Cardiac fibroblast (primary cell): Measurements from ENCODE around the gene UCN2.

ENCODE experiments used
- DNase-seq, 2 donors: peaks; one replicate each; pipeline versions ENCODE4 v3.0.0 to v3.0.0-alpha.2; 2010; ENCODE audit warnings: low read depth in 2 of 2
- H3K4me3 ChIP-seq, 2 donors: replicated peaks in 1 of 2; 1 replicate in 1 of 2; 2 replicates in 1 of 2; pipeline ENCODE4 v1.5.1; 2011; ENCODE audit warnings: low read depth in 2 of 2, low read length in 2 of 2, mild to moderate bottlenecking in 2 of 2, moderate library complexity in 1 of 2
- CTCF ChIP-seq: IDR thresholded peaks from one replicate; pipeline ENCODE4 v1.5.1; 2011; ENCODE audit warnings: low read depth, mild to moderate bottlenecking, low read length, inconsistent platforms

Gene UCN2

GRCh38 chr3:48568476-48568875, 4.9 kb upstream of the UCN2 start:
- no peak for DNase-seq
- no peak for TF ChIP-seq CTCF
- no peak overlapping the region for H3K4me3 ChIP-seq

DNA sequence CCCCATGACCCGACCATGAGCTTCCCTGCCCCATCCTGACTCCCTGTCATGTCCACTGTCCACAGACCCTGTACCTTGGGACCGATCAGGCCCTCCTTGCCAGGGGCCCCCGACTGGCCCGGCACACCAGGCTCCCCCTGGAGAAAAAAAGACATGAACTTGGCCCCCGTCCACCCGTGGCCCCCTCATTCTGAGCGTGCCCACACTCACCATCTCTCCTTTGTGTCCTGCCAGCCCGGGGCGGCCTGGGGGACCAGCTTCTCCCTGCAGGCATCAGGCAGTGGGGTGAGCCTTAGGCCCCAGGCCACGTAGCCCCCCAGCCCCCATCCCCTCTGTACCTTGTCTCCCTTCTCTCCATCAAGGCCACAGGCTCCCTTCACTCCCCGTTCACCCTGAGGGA, 3.9 kb upstream of the UCN2 start:
- no peak for DNase-seq
- H3K4me3 ChIP-seq: no peak overlapping the region
- TF ChIP-seq CTCF: no peak

DNA sequence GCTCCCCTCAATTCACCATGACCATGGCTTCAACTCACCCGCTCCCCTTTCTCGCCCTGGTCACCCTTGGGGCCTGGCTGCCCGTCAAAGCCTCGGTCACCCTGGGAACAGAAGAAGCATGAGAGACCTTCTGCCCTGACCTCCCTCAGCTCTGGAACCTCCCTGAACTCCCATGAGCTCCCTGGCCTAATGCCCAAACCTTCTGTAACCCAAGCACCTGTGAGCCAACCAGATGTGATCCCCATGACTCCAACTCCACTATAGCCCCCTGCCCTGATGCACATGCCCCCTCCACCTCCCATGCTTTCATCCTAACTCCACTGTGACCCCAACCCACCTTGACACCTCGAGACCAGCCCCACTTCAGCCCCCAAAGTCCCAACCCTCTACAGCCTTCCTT, 3.5 kb upstream of the UCN2 start:
- no peak for TF ChIP-seq CTCF
- H3K4me3 ChIP-seq: no peak overlapping the region
- peak in 1 of 2 donors; percentile 23 for DNase-seq

GRCh38 chr3:48566401-48566760, 2.8 kb upstream of the UCN2 start:
- no peak for DNase-seq
- no peak overlapping the region for H3K4me3 ChIP-seq
- no peak for TF ChIP-seq CTCF

DNA sequence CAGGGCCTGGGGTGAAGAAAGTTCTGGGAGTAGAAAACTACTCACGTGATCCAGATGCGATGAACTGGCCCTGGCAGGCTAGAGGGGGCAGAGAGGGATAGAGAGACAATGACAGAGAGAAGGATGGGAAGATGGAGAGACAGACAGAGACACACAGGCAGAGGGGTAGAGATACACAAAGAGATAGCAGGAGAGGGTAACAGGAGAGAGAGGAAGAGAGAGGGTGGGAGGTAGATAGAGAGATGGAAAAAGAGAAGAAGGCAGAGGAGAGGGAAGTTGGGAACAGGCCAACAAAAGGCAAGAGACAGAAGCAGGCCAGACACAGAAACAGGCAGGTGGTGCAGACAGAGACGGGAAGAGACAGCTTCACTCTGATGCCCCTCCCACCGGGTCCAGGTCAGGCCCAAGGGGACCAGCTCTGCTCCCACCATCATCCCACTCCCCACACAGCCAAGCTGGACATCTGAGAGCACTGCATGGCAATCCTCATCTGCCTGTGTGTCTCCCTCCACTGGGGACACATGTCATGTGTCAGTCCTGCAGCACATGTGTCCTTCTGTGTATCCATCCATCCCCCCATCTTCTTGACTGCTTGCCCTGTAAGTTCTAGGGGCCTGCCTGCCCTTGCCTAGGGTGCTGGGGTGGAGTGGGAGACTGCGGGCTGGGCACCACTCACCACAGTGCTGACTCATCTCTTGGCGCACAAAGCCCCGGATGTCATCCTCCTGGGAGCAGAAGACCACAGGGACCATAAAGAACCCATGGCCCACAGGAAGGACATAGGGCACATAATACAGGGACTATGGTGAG, 2.2 kb upstream of the UCN2 start:
- peak; percentile 62 to 82 for DNase-seq
- H3K4me3 ChIP-seq: no peak overlapping the region
- no peak for TF ChIP-seq CTCF

DNA sequence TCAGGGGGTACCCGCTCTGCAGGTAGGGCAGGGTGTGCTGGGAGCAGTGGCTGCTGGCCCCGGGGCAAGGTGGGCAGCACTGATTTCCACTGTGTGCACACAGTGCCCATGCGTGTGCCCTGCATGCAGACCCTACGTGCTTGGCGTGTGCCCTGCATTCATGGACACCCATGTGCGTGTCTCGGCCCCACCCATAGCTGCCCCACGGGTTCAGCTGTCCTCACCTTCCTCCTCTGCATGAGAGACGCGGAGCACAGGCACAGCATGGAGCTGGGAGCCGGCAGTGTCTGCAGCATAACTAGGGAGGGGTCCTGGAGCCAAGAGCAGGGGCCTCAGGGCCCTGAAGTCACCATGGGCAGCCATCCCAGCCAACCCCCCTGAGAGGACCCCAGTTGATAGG, 1.6 kb upstream of the UCN2 start:
- no peak for DNase-seq
- no peak for TF ChIP-seq CTCF
- H3K4me3 ChIP-seq: no peak overlapping the region

- H3K4me3 ChIP-seq: no peak overlapping the region
- TF ChIP-seq CTCF: no peak
- DNase-seq: no peak
These were observed 1.1 kb upstream of the UCN2 start for GRCh38 chr3:48564667-48565066.
